Gastroesophageal sphincter (tissue), 3 donors: Measurements from ENCODE around the gene CSHL1.
A peak's percentile ranks its signal among the peaks of the same experiment; 100 is the strongest.

Experiments used
- CTCF ChIP-seq, 4 experiments: fragments of 200-600 bp in 2 of 4; fragments of 450-650 bp in 2 of 4; sonication (generic) in 1 of 4; IDR thresholded peaks; one replicate each; pipeline ENCODE4 v1.5.1; 2017 to 2019; ENCODE audit warnings: antibody characterized with exemption in 4 of 4, mild to moderate bottlenecking in 2 of 4, moderate library complexity in 2 of 4
- EP300 ChIP-seq: sonication (generic); formaldehyde crosslinking; IDR thresholded peaks from one replicate; pipeline ENCODE4 v1.6.1; 2017; ENCODE audit warnings: antibody characterized with exemption, mild to moderate bottlenecking
- POLR2A ChIP-seq, 2 donors: fragments of 450-650 bp; IDR thresholded peaks; one replicate each; pipeline ENCODE4 v1.6.1; 2017; ENCODE audit warnings: antibody characterized with exemption in 2 of 2, mild to moderate bottlenecking in 2 of 2, moderate library complexity in 1 of 2
- POLR2AphosphoS5 ChIP-seq: sonication (generic); formaldehyde crosslinking; IDR thresholded peaks from one replicate; pipeline ENCODE4 v1.6.1; 2017; ENCODE audit warnings: antibody characterized with exemption

GRCh38 chr17:63881935-63882601 lies 29.0 kb downstream of the CSHL1 start, which contains the start of gene GH2:
- TF ChIP-seq POLR2A (IDR thresholded peaks at IDR 0.05) = no peak
- peak; percentile 24 to 63 (median 38) for TF ChIP-seq CTCF (IDR thresholded peaks at IDR 0.05)
- no peak for TF ChIP-seq POLR2AphosphoS5
- TF ChIP-seq EP300 = no peak
